Measurements from ENCODE around the gene AFF1.

- TF ChIP-seq CTCF (IDR thresholded peaks at IDR 0.05; ENCODE audit: insufficient read depth, low read depth, low read length) = no peak
- no peak for TF ChIP-seq EZH2 (IDR thresholded peaks at IDR 0.05; ENCODE audit: insufficient read depth, low read length)
Measured at GRCh38 chr4:87088186-87088585, 153.4 kb downstream of the AFF1 start.
